ENCODE measurements around the gene APEH. TPM values are rescaled to one million over a fixed set of nuclear protein-coding genes. Genes with fewer than 3 reads are reported as not detected.
"Not testable (repeated sequence)": the region's sequence is repeated elsewhere in the genome, so short reads cannot be mapped to it uniquely, and the experiment has no call there.

APEH gene
- total RNA-seq, 2 experiments from 2014 or later = 120 to 122 TPM

- DNase-seq; H3K9me3 Mint-ChIP-seq; CTCF ChIA-PET; H3K27me3 Mint-ChIP-seq (ENCODE audit: low read depth); H3K36me3 Mint-ChIP-seq (ENCODE audit: low read depth); H3K27ac Mint-ChIP-seq: not testable (repeated sequence)
- peak overlapping the region; percentile 21 for H3K4me3 Mint-ChIP-seq
- H3K4me1 Mint-ChIP-seq (ENCODE audit: low read depth) = peaks cover 28% of the 10 kb centered on the region
- intact Hi-C loops (cut with micrococcal nuclease) = loop anchor here (5.0 kb wide), 1 partner anchor 35 kb away; the partner anchor contains the start of gene GMPPB
These were observed 13.3 kb downstream of the APEH start for GRCh38 chr3:49687424-49687795.

- intact Hi-C loops (cut with micrococcal nuclease) = loop anchor here (1.0 to 5.0 kb wide), 2 partner anchors 14 to 34 kb away; partner anchors contain the start of genes APEH and GMPPB
- peaks cover 31% of the 10 kb centered on the region for H3K4me1 Mint-ChIP-seq (ENCODE audit: low read depth)
- H3K4me3 Mint-ChIP-seq = peak overlapping the region; percentile 97
- CTCF ChIA-PET = interaction anchor here (0.7 kb wide), 1 partner anchor 149 kb away, joined by 3 read pairs; no protein-coding TSS in a partner anchor
- H3K9me3 Mint-ChIP-seq; DNase-seq; H3K27me3 Mint-ChIP-seq (ENCODE audit: low read depth); H3K36me3 Mint-ChIP-seq (ENCODE audit: low read depth): not testable (repeated sequence)
- peak overlapping the region; percentile 83 for H3K27ac Mint-ChIP-seq
These were observed 14.3 kb downstream of the APEH start for GRCh38 chr3:49688338-49689045.

- intact Hi-C loops (cut with micrococcal nuclease) = loop anchor here (1.0 to 5.0 kb wide), 2 partner anchors 15 to 33 kb away; partner anchors contain the start of genes APEH and GMPPB
- CTCF ChIA-PET = no interaction called here
- Mint-ChIP-seq H3K4me1 (ENCODE audit: low read depth) (peaks cover 33% of the 10 kb centered on the region), H3K9me3 (no peaks in the 10 kb centered on the region), H3K36me3 (ENCODE audit: low read depth) (no peaks in the 10 kb centered on the region), H3K4me3 (peak within 1 kb of the TSS; percentile 97), H3K27ac (peak within 1 kb of the TSS; percentile 83), H3K27me3 (ENCODE audit: low read depth) (peaks cover 4% of the 10 kb centered on the region)
- peak; percentile 93 for DNase-seq
These were observed 15.1 kb downstream of the APEH start, which contains the start of the genes MST1 and RNF123 for GRCh38 chr3:49689046-49689907. Gene MST1, minus strand, starts transcription at chr3:49689474. Its CDS starts 783 bp downstream, at chr3:49688691. Gene RNF123, plus strand, starts transcription at chr3:49689557. Its CDS starts 1,609 bp downstream, at chr3:49691166.

- H3K36me3 Mint-ChIP-seq (ENCODE audit: low read depth); H3K27me3 Mint-ChIP-seq (ENCODE audit: low read depth); H3K9me3 Mint-ChIP-seq; CTCF ChIA-PET; DNase-seq: not testable (repeated sequence)
- H3K27ac Mint-ChIP-seq = peak overlapping the region; percentile 37
- peak overlapping the region; percentile 97 for H3K4me3 Mint-ChIP-seq
- intact Hi-C loops (cut with micrococcal nuclease) = loop anchor here (1.0 to 5.0 kb wide), 2 partner anchors 16 to 32 kb away; partner anchors contain the start of genes APEH and GMPPB
- peaks cover 33% of the 10 kb centered on the region for H3K4me1 Mint-ChIP-seq (ENCODE audit: low read depth)
These were observed 15.9 kb downstream of the APEH start for GRCh38 chr3:49689908-49690624.

- H3K27me3 Mint-ChIP-seq (ENCODE audit: low read depth); intact Hi-C loops (cut with micrococcal nuclease); CTCF ChIA-PET; DNase-seq; H3K36me3 Mint-ChIP-seq (ENCODE audit: low read depth); H3K27ac Mint-ChIP-seq; H3K9me3 Mint-ChIP-seq: not testable (repeated sequence)
- Mint-ChIP-seq H3K4me1 (ENCODE audit: low read depth) (peaks cover 33% of the 10 kb centered on the region), H3K4me3 (peak overlapping the region; percentile 97)
These were observed 16.7 kb downstream of the APEH start for GRCh38 chr3:49690856-49691255.

- peaks cover 33% of the 10 kb centered on the region for H3K4me1 Mint-ChIP-seq (ENCODE audit: low read depth)
- H3K9me3 Mint-ChIP-seq; H3K27ac Mint-ChIP-seq; CTCF ChIA-PET; DNase-seq; H3K27me3 Mint-ChIP-seq (ENCODE audit: low read depth); intact Hi-C loops (cut with micrococcal nuclease); H3K36me3 Mint-ChIP-seq (ENCODE audit: low read depth): not testable (repeated sequence)
- peak overlapping the region; percentile 18 for H3K4me3 Mint-ChIP-seq
These were observed 17.3 kb downstream of the APEH start for GRCh38 chr3:49691481-49691880.

- peaks cover 21% of the 10 kb centered on the region for H3K4me1 Mint-ChIP-seq (ENCODE audit: low read depth)
- CTCF ChIA-PET; H3K27me3 Mint-ChIP-seq (ENCODE audit: low read depth): not testable (repeated sequence)
These were observed 20.4 kb downstream of the APEH start for GRCh38 chr3:49694409-49695070.

GRCh38 chr3:49695350-49696015 is 21.3 kb downstream of the APEH start:
- H3K27me3 Mint-ChIP-seq (ENCODE audit: low read depth); H3K36me3 Mint-ChIP-seq (ENCODE audit: low read depth); DNase-seq; CTCF ChIA-PET; H3K4me3 Mint-ChIP-seq; H3K9me3 Mint-ChIP-seq; H3K27ac Mint-ChIP-seq; intact Hi-C loops (cut with micrococcal nuclease): not testable (repeated sequence)
- peaks cover 14% of the 10 kb centered on the region for H3K4me1 Mint-ChIP-seq (ENCODE audit: low read depth)

More at GRCh38 chr3:49694409-49695070, 20.4 kb downstream of the APEH start:
- H3K9me3 Mint-ChIP-seq; DNase-seq; H3K27ac Mint-ChIP-seq; intact Hi-C loops (cut with micrococcal nuclease); H3K4me3 Mint-ChIP-seq; H3K36me3 Mint-ChIP-seq (ENCODE audit: low read depth): not testable (repeated sequence)

- Mint-ChIP-seq H3K27me3 (ENCODE audit: low read depth) (no peaks in the 10 kb centered on the region), H3K4me1 (ENCODE audit: low read depth) (no peaks in the 10 kb centered on the region), H3K9me3 (no peaks in the 10 kb centered on the region), H3K27ac (no peak overlapping the region), H3K36me3 (ENCODE audit: low read depth) (no peaks in the 10 kb centered on the region), H3K4me3 (no peak overlapping the region)
- CTCF ChIA-PET = no interaction called here
- intact Hi-C loops (cut with micrococcal nuclease) = no loop called here
- no peak for DNase-seq
These were observed 25.3 kb downstream of the APEH start for GRCh38 chr3:49699281-49699979.

- CTCF ChIA-PET = interaction anchor here (2.5 kb wide), 1 partner anchor 160 kb away, joined by 13 read pairs; no protein-coding TSS in a partner anchor
- intact Hi-C loops (cut with micrococcal nuclease) = loop anchor here (5.0 kb wide), 1 partner anchor 207 kb away; no protein-coding TSS in a partner anchor
- Mint-ChIP-seq H3K27me3 (ENCODE audit: low read depth) (no peaks in the 10 kb centered on the region), H3K36me3 (ENCODE audit: low read depth) (no peaks in the 10 kb centered on the region), H3K4me1 (ENCODE audit: low read depth) (no peaks in the 10 kb centered on the region), H3K4me3 (no peak overlapping the region), H3K27ac (no peak overlapping the region), H3K9me3 (no peaks in the 10 kb centered on the region)
- DNase-seq = no peak
These were observed 25.9 kb downstream of the APEH start for GRCh38 chr3:49700014-49700413.
